DOHH2 (cell line): Measurements from ENCODE around the gene PNPLA7.

ENCODE experiments used
- H3F3A ChIP-seq: fragments of 200-600 bp; sonication (generic), shearing (Covaris generic); 2 replicates; pipeline ENCODE4 v1.6.0; 2016; ENCODE audit warnings: antibody characterized with exemption, mild to moderate bottlenecking; ENCODE audit not compliant: control insufficient read depth, insufficient read depth
- H3K27ac ChIP-seq: fragments of 200-600 bp; sonication (generic); 2 replicates; pipeline ENCODE4 v1.5.1; 2014; ENCODE audit warnings: low read depth, mild to moderate bottlenecking, low read length, moderate library complexity
- H3K27me3 ChIP-seq: fragments of 200-600 bp; sonication (generic); 2 replicates; pipeline ENCODE4 v1.6.1; 2014; ENCODE audit warnings: mild to moderate bottlenecking, low read length, mixed read lengths; ENCODE audit not compliant: control insufficient read depth
- H3K36me3 ChIP-seq: fragments of 200-600 bp; sonication (generic); 2 replicates; pipeline ENCODE4 v1.6.1; 2014; ENCODE audit warnings: mild to moderate bottlenecking, low read length, moderate library complexity, mixed read lengths; ENCODE audit not compliant: control insufficient read depth
- H3K4me1 ChIP-seq: fragments of 200-600 bp; sonication (generic); 2 replicates; pipeline ENCODE4 v1.6.1; 2014; ENCODE audit warnings: mild to moderate bottlenecking, low read length, mixed read lengths; ENCODE audit not compliant: control insufficient read depth
- H3K4me2 ChIP-seq: fragments of 200-600 bp; sonication (generic); 2 replicates; pipeline ENCODE4 v1.6.0; 2014; ENCODE audit warnings: mild to moderate bottlenecking, low read length, moderate library complexity
- H3K4me3 ChIP-seq: fragments of 200-600 bp; sonication (generic); 2 replicates; pipeline ENCODE4 v1.5.1; 2014; ENCODE audit warnings: mild to moderate bottlenecking, low read length, mixed read lengths
- H3K79me2 ChIP-seq: fragments of 200-600 bp; sonication (generic); 2 replicates; pipeline ENCODE4 v1.6.1; 2014; ENCODE audit warnings: mild to moderate bottlenecking, low read length, mixed read lengths; ENCODE audit not compliant: control insufficient read depth
- H3K9me2 ChIP-seq: fragments of 200-600 bp; sonication (generic); replicated peaks from 2 replicates; pipeline ENCODE4 v1.6.1; 2014; ENCODE audit warnings: mild to moderate bottlenecking, low read length, mixed read lengths; ENCODE audit not compliant: control insufficient read depth
- H3K9me3 ChIP-seq: fragments of 200-600 bp; sonication (generic); 2 replicates; pipeline ENCODE4 v1.6.1; 2014; ENCODE audit warnings: antibody characterized with exemption, low read length, mixed read lengths; ENCODE audit not compliant: control insufficient read depth, insufficient read depth
- H4K20me1 ChIP-seq: fragments of 200-600 bp; sonication (generic); 2 replicates; pipeline ENCODE4 v1.6.0; 2014; ENCODE audit warnings: low read depth, mild to moderate bottlenecking, antibody characterized with exemption, low read length, moderate library complexity; ENCODE audit not compliant: control insufficient read depth, insufficient read depth
- CTCF ChIP-seq: fragments of 200-600 bp; sonication (generic); IDR thresholded peaks from one replicate; pipeline ENCODE4 v1.5.1; 2014; ENCODE audit warnings: antibody characterized with exemption, mild to moderate bottlenecking, low read depth, low read length; ENCODE audit not compliant: poor library complexity, severe bottlenecking
- EZH2phosphoT487 ChIP-seq: fragments of 200-600 bp; sonication (generic); IDR thresholded peaks from 2 replicates; pipeline ENCODE4 v1.6.1; 2017; ENCODE audit warnings: borderline replicate concordance, mild to moderate bottlenecking, antibody characterized with exemption, low read length, moderate library complexity, mixed read lengths

Gene PNPLA7

GRCh38 chr9:137441289-137441934, 108.8 kb downstream of the PNPLA7 start, which contains the start of gene ENTPD8:
Gene ENTPD8, minus strand, starts transcription at chr9:137441357. Its CDS starts 3,072 bp downstream, at chr9:137438285.
- no peaks in the 10 kb centered on the region for H3K36me3 ChIP-seq
- H3K4me1 ChIP-seq: peaks cover 25% of the 10 kb centered on the region
- no peaks in the 10 kb centered on the region for H3K9me3 ChIP-seq
- TF ChIP-seq CTCF (no peak), EZH2phosphoT487 (no peak)
- H3K4me3 ChIP-seq: peak within 1 kb of the TSS; percentile 54
- 0 out of 2 replicates have a peak, but pooled peaks cover 4% of the 10 kb centered on the region for H3K27me3 ChIP-seq
- H3F3A ChIP-seq: peaks cover 11% of the 10 kb centered on the region
- no peaks in the 10 kb centered on the region for H3K9me2 ChIP-seq
- no peaks in the 10 kb centered on the region; the same call in 1 of the 2 replicates for H4K20me1 ChIP-seq
- no peaks in the 10 kb centered on the region for H3K79me2 ChIP-seq
- H3K4me2 ChIP-seq: peak within 1 kb of the TSS; percentile 71
- H3K27ac ChIP-seq: no peak within 1 kb of the TSS

- Histone ChIP-seq H3K27ac (no peak overlapping the region), H3K4me3 (no peak overlapping the region), H3K79me2 (no peaks in the 10 kb centered on the region), H3K9me2 (no peaks in the 10 kb centered on the region), H3K9me3 (no peaks in the 10 kb centered on the region), H3F3A (peaks cover 6% of the 10 kb centered on the region), H4K20me1 (no peaks in the 10 kb centered on the region), H3K4me2 (no peak overlapping the region), H3K27me3 (0 out of 2 replicates have a peak, but pooled peaks cover 4% of the 10 kb centered on the region), H3K36me3 (no peaks in the 10 kb centered on the region), H3K4me1 (peaks cover 16% of the 10 kb centered on the region)
- no peak for TF ChIP-seq CTCF
- TF ChIP-seq EZH2phosphoT487: no peak
These were observed 111.0 kb downstream of the PNPLA7 start for GRCh38 chr9:137439158-137439714.

GRCh38 chr9:137438591-137439157, 111.5 kb downstream of the PNPLA7 start:
- H3K4me1 ChIP-seq: peaks cover 16% of the 10 kb centered on the region
- no peak overlapping the region for H3K4me2 ChIP-seq
- H3K36me3 ChIP-seq: no peaks in the 10 kb centered on the region

More at GRCh38 chr9:137438591-137439157, 111.5 kb downstream of the PNPLA7 start:
- TF ChIP-seq EZH2phosphoT487: no peak
- TF ChIP-seq CTCF: no peak
- Histone ChIP-seq H4K20me1 (no peaks in the 10 kb centered on the region), H3K4me3 (no peak overlapping the region), H3K9me3 (no peaks in the 10 kb centered on the region), H3K79me2 (no peaks in the 10 kb centered on the region), H3K27me3 (0 out of 2 replicates have a peak, but pooled peaks cover 4% of the 10 kb centered on the region), H3K9me2 (no peaks in the 10 kb centered on the region), H3K27ac (no peak overlapping the region), H3F3A (peaks cover 6% of the 10 kb centered on the region)
